LNCaP clone FGC (cell line): ENCODE data around the gene SCN5A.

ENCODE experiments used
- DNase-seq: peaks from one replicate; pipeline ENCODE4 v3.0.0-alpha.2; 2011; ENCODE audit warnings: low read depth
- H3K4me3 ChIP-seq: 2 replicates; pipeline ENCODE4 v1.5.1; 2011; ENCODE audit warnings: mild to moderate bottlenecking, low read depth, low read length, control low read depth
- TF ChIP-seq, protein P1 (sequence below): IDR thresholded peaks from 2 replicates; pipeline ENCODE4 v1.5.1; 2012; ENCODE audit warnings: mild to moderate bottlenecking; ENCODE audit not compliant: control insufficient read depth, insufficient read depth; ENCODE audit errors: extremely low read depth

The SCN5A gene

GRCh38 chr3:38551026-38551832 lies 98.3 kb downstream of the SCN5A start:
- TF ChIP-seq, protein P1, sequence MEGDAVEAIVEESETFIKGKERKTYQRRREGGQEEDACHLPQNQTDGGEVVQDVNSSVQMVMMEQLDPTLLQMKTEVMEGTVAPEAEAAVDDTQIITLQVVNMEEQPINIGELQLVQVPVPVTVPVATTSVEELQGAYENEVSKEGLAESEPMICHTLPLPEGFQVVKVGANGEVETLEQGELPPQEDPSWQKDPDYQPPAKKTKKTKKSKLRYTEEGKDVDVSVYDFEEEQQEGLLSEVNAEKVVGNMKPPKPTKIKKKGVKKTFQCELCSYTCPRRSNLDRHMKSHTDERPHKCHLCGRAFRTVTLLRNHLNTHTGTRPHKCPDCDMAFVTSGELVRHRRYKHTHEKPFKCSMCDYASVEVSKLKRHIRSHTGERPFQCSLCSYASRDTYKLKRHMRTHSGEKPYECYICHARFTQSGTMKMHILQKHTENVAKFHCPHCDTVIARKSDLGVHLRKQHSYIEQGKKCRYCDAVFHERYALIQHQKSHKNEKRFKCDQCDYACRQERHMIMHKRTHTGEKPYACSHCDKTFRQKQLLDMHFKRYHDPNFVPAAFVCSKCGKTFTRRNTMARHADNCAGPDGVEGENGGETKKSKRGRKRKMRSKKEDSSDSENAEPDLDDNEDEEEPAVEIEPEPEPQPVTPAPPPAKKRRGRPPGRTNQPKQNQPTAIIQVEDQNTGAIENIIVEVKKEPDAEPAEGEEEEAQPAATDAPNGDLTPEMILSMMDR: no peak
- no peak overlapping the region for H3K4me3 ChIP-seq
- DNase-seq: no peak

- TF ChIP-seq, protein P1: no peak
- DNase-seq: no peak
- no peak overlapping the region for H3K4me3 ChIP-seq
Observed at GRCh38 chr3:38549957-38550840, 99.3 kb downstream of the SCN5A start.

GRCh38 chr3:38549486-38549885 lies 100.0 kb downstream of the SCN5A start:
- H3K4me3 ChIP-seq: no peak overlapping the region
- DNase-seq: no peak
- TF ChIP-seq, protein P1: no peak

- no peak for DNase-seq
- H3K4me3 ChIP-seq: no peak overlapping the region
- TF ChIP-seq, protein P1: no peak
Observed at GRCh38 chr3:38549082-38549481, 100.4 kb downstream of the SCN5A start.

DNA sequence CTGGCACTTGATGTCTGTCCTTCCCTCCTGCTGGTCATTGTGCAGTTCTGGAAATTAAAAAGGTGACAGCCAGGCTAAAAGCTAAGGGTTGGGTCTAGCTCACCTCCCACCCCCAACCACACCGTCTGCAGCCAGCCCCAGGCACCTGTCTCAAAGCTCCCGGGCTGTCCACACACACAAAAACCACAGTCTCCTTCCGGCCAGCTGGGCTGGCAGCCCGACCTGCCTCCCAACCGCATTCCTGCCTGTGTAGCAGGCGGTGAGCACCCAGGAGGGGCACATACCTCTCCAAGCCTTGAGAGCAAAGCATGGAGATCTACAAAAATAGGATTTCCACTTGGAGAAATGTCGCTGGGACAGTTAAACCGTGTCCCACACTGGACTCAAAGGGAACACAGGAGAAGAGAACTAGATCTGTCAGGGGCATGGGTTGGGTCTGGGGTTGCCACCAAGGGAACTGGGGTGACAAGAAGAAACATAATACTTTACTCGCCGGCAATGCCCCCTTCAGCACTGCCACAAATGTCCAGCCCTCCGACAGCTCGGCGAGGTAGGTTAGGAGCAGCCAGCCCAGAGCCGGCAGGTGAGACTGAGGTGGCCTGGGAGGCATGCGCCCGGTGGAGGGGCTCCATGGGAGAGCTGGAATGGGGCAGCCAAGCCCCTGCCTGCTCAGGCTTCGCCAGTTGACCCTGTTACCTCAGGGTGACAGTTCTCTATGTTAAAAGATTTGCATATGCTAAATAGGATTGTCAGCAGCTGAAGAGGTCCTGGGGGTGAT lies 101.1 kb downstream of the SCN5A start:
- H3K4me3 ChIP-seq: no peak overlapping the region
- no peak for DNase-seq
- TF ChIP-seq, protein P1: no peak

DNA sequence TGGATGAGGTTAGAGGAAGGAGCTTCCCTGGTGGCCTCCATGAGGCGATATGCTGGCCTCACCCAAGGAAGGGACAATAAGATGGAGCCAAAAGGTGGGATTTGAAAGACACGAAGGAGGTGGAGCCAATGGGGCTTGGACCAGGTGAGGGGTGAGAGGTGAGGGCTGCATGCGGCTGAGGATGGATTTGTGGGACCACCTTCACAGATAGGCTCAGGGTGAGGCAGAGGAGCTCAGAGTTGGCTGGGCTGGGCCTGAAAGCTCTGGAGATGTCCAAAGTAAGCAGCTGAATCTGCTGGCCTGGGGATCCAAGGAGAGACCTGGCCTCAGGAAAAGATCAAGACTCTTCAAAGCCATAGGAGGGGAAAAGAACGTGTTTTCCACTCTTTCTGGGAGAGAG lies 103.5 kb downstream of the SCN5A start:
- H3K4me3 ChIP-seq: no peak overlapping the region
- DNase-seq: no peak
- TF ChIP-seq, protein P1: no peak
